GM18499 (cell line): ENCODE measurements around the gene SAXO2.
"Not testable (repeated sequence)": the region's sequence is repeated elsewhere in the genome, so short reads cannot be mapped to it uniquely, and the experiment has no call there.

Experiments
- ATAC-seq: cut with Tn5 transposase; IDR thresholded peaks from one replicate; pipeline ENCODE4 v1.9.1; 2021; ENCODE audit warnings: moderate number of reproducible peaks; ENCODE audit not compliant: insufficient read depth, unreplicated experiment

Gene SAXO2

GRCh38 chr15:82331576-82332304 is 69.1 kb downstream of the SAXO2 start:
- ATAC-seq: not testable (repeated sequence)

GRCh38 chr15:82332711-82333602 is 70.3 kb downstream of the SAXO2 start:
- ATAC-seq: not testable (repeated sequence)

- not testable (repeated sequence) for ATAC-seq
These were observed 71.3 kb downstream of the SAXO2 start for GRCh38 chr15:82333603-82334553.
